ENCODE measurements around the gene FAM20C. TPM values are rescaled to one million over a fixed set of nuclear protein-coding genes. Genes with fewer than 3 reads are reported as not detected.

The FAM20C gene
- total RNA-seq, 1 experiment from 2014 or later, result 62.6 TPM

GRCh38 chr7:261341-262250 is 69.2 kb downstream of the FAM20C start:
- no peak overlapping the region for H3K27ac Mint-ChIP-seq

More at GRCh38 chr7:261341-262250, 69.2 kb downstream of the FAM20C start:
- Histone ChIP-seq H3K9ac (ENCODE audit: extremely low read depth, insufficient read length, low read length) (no peak overlapping the region), H3K79me1 (ENCODE audit: insufficient read depth, low read depth, low read length, poor library complexity, severe bottlenecking) (no peaks in the 10 kb centered on the region), H2BK12ac (ENCODE audit: insufficient read length, low read depth, low read length) (no peak overlapping the region), H2BK120ac (ENCODE audit: low read depth, low read length, poor library complexity, severe bottlenecking) (no peak overlapping the region), H3K4me1 (ENCODE audit: insufficient read depth, low read length) (no peaks in the 10 kb centered on the region), H3K79me2 (ENCODE audit: insufficient read depth, low read length) (no peaks in the 10 kb centered on the region), H3K4ac (ENCODE audit: low read depth, low read length) (no peak overlapping the region), H3T11ph (ENCODE audit: low read length) (no peak overlapping the region), H4K8ac (replicated peaks; ENCODE audit: insufficient read length, low read depth, low read length) (no peak overlapping the region), H3K4me2 (ENCODE audit: insufficient read depth, insufficient read length, low read length) (no peak overlapping the region), H3K27me3 (ENCODE audit: insufficient read depth, low read length) (no peaks in the 10 kb centered on the region), H3K23me2 (ENCODE audit: insufficient read length, low read depth, low read length, poor library complexity, severe bottlenecking) (no peaks in the 10 kb centered on the region), H2AK5ac (ENCODE audit: insufficient read length, low read length) (no peak overlapping the region), H2AFZ (ENCODE audit: low read length) (no peak overlapping the region), H3K27ac (ENCODE audit: insufficient read length, low read depth, low read length) (no peak overlapping the region), H3K14ac (ENCODE audit: insufficient read depth, low read length) (no peak overlapping the region), H2BK5ac (ENCODE audit: insufficient read length, low read length) (no peak overlapping the region), H2BK20ac (ENCODE audit: low read depth, low read length, poor library complexity, severe bottlenecking) (no peak overlapping the region), H2BK15ac (ENCODE audit: low read depth, low read length) (no peak overlapping the region), H3K9me3 (ENCODE audit: control insufficient read depth, low read depth, low read length) (peaks cover 46% of the 10 kb centered on the region), H3K23ac (ENCODE audit: insufficient read length, low read depth, low read length) (no peak overlapping the region), H3K56ac (ENCODE audit: insufficient read length, low read depth, low read length) (no peak overlapping the region), H4K91ac (ENCODE audit: insufficient read length, low read depth, low read length) (no peak overlapping the region), H4K20me1 (ENCODE audit: control insufficient read depth, insufficient read depth, insufficient read length) (no peaks in the 10 kb centered on the region), H3K18ac (ENCODE audit: insufficient read length, low read depth, low read length) (no peak overlapping the region), H4K5ac (ENCODE audit: insufficient read length, low read depth, low read length) (no peak overlapping the region)
- Mint-ChIP-seq H3K9me3 (peaks cover 60 to 81% of the 10 kb centered on the region in 2 experiments), H3K36me3 (ENCODE audit: insufficient read depth in 1 of 3, low read depth in 3 of 3) (peaks cover 60 to 70% (median 68%) of the 10 kb centered on the region in 3 experiments), H3K4me3 (no peak overlapping the region; a peak in 1 of 5 replicates), H3K27me3 (ENCODE audit: low read depth) (peaks cover 28% of the 10 kb centered on the region), H3K4me1 (no peaks in the 10 kb centered on the region)
- no peak for DNase-seq
- WGBS (ENCODE audit: extremely low coverage, insufficient read length, low lambda C conversion rate), result no CpG with 5 or more reads among the region's 32 CpGs
- no peak for TF ChIP-seq CTCF (conservative IDR thresholded peaks at IDR 0.05)
